Measurements from ENCODE around the gene ZNF892.
"Not testable (repeated sequence)": the region's sequence is repeated elsewhere in the genome, so short reads cannot be mapped to it uniquely, and the experiment has no call there.

ZNF892 gene

DNA sequence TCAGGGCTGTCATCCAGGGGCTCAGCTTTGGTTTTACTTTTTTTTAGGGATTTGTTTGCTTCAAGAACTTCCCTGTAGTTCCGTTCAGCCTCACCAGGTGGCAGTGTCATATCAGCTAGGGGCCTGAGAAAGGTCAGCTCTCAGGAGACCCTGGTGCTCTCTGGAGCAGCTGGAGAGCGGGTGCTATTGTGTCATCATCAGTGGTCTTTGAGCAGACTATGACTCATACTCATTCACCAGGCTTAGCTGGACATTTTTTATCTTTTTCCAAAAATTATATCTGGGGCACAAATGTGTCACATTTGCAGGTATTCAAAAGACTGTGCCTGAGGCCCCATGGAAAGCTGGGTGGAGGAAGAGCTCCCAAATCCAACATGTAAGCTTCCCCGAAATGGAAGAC, 24.4 kb downstream of the ZNF892 start:
- peak; percentile 77 for DNase-seq

DNA sequence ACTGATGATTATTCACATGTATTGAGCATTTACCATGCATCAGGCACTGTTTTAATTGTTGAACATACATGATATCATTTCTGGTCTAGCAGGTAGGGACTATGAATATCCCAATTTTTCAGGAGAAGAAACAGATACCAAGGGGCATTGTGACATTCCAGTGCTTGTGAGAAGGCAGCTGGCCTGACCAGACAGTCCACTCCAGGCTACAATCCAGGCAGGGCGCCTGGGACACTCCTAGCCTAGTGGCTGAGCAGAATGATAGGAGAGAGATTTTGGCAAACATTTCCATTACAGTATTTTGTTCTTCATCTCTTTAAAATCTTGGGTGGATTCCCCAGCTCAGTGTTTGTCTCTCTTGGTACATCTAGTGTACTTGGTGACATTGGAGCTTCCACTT, 24.9 kb downstream of the ZNF892 start:
- DNase-seq, result no peak

DNA sequence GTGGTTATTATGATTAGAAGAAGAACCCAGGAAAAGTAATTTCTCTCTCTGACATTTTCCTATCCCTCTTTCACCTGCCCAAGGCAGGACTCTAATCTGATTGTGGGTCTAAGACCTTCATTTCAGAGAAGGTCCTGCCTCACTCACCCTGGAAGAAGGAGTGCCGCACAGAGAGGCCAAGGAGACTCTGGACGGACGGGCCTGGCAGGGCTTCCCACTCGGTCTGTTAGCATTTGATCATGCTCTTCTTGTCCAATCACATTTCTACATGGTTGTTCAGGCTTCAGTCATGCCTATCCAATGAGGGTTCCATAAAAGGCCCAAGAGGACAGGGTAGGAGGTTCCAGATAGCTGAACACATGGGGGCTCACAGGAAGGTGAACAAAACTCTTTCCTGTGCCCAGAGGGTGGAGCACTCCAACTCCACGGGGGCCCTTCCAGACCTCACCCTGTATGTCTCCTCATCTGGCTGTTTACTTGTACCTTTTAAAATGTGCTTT, 27.0 kb downstream of the ZNF892 start:
- DNase-seq, result no peak

DNA sequence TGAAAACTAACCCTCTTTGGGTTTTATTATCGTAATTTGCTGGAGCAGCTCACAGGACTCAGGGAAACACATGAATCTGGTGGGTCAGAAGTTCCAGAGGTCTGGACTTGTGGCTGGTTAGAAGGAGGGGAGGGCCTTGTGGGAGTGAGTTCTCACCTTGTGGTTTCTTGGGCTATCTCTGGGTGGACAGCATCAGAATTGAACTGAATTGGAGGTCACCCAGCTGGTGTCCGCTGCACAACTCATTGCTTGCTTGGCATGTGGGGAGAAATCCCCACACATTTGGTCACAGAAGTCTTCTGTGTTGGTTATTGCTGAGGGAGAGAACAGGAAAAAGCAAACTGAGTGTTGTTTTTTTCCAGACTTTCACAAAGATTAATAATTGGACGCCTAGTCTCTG, 27.5 kb downstream of the ZNF892 start:
- no peak for DNase-seq

DNA sequence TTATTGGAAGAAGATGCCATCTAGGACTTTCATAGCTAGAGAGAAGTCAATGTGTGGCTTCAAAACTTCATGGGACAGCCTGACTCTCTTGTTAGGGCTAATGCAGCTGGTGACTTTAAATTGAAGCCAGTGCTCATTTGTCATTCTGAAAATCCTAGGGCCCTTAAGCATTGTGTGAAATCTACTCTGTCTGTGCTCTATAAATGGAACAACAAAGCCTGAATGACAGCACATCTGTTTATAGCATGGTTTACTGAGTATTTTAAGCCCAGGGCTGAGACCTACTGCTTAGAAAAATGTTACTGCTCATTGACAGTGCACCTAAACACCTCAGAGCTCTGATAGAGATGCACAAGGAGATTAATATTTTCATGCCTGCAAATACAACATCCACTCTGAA, 30.8 kb downstream of the ZNF892 start:
- DNase-seq, result no peak

DNA sequence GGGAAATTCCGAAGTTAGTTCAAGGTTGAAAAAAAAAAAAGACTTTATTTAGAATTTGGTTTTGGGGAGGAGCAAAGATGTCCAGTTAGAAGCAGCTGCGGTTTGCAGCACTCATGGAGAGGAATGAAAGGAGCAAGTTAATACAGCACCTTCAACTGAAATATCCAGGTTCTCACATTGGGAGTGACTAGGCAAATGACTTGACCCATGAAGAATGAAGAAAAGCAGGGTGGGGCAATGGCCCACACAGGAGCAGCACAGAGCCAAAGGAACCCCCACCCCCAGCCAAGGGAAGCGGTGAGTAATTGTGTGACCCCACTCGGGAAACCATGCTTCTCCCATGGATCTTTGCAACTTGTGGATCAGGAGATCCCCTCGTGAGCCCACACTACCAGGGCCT, 32.8 kb downstream of the ZNF892 start:
- DNase-seq, result no peak

DNA sequence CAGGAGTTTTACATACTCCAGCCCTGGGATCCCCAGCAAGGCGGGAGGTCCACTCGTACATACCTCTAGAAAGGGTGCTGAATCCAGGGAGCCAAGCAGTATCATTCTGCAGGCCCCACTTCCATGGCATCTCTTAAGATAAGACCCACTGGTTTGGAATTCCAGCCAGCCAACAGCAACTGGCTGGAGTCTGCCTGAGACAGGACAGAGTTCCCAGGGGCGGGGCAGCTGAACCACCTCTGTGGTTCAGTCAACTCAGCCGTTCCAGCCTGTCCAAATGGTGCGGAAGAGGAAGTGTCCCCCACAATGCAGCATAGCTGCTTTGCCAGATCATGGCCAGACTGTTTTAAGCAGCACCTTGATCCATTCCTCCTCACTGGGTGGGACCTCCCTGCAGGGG, 33.2 kb downstream of the ZNF892 start:
- DNase-seq, result no peak

DNA sequence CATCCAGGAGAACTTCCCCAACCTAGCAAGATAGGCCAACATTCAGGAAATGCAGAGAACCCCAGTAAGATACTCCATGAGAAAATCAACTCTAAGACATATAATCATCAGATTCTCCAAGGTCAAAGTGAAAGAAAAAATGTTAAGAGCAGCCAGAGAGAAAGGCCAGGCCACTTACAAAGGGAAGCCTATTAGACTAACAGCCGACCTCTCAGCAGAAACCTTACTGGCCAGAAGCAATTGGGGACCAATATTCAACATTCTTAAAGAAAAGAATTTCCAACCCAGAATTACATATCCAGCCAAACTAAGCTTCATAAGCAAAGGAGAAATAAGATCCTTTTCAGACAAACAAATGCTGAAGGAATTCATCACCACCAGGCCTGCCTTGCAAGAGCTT, 34.8 kb downstream of the ZNF892 start:
- not testable (repeated sequence) for DNase-seq

Data from NCI-H146 (cell line).